Esophagus muscularis mucosa (tissue), 3 donors: ENCODE measurements around the gene RNGTT.

Source experiments
- CTCF ChIP-seq, 3 experiments: fragments of 200-600 bp in 2 of 3; fragments of 450-650 bp in 1 of 3; sonication (generic) in 2 of 3; IDR thresholded peaks; one replicate each; pipeline ENCODE4 v1.5.1; 2017 to 2019; ENCODE audit warnings: antibody characterized with exemption in 3 of 3, mild to moderate bottlenecking in 2 of 3, moderate library complexity in 1 of 3
- POLR2A ChIP-seq: fragments of 450-650 bp; IDR thresholded peaks from one replicate; pipeline ENCODE4 v1.6.1; 2017; ENCODE audit warnings: antibody characterized with exemption, moderate library complexity, mild to moderate bottlenecking, low read depth
- POLR2AphosphoS5 ChIP-seq, 2 donors: sonication (generic); formaldehyde crosslinking; IDR thresholded peaks; one replicate each; pipeline ENCODE4 v1.6.1; 2017; ENCODE audit warnings: antibody characterized with exemption in 2 of 2

- TF ChIP-seq CTCF (IDR thresholded peaks at IDR 0.05) (no peak), POLR2A (no peak), POLR2AphosphoS5 (IDR thresholded peaks at IDR 0.05) (no peak)
Observed at GRCh38 chr6:88842320-88842719, 121.1 kb downstream of the RNGTT start.
